SKM-1 (cell line): Measurements from ENCODE around the gene SAXO1.

ENCODE experiments used
- DNase-seq: peaks from one replicate; lab custom pipeline; 2025; ENCODE audit not compliant: unreplicated experiment; lab: John Stamatoyannopoulos, UW

SAXO1 gene

GRCh38 chr9:18920141-18921084 is 112.6 kb downstream of the SAXO1 start:
- no peak for DNase-seq

DNA sequence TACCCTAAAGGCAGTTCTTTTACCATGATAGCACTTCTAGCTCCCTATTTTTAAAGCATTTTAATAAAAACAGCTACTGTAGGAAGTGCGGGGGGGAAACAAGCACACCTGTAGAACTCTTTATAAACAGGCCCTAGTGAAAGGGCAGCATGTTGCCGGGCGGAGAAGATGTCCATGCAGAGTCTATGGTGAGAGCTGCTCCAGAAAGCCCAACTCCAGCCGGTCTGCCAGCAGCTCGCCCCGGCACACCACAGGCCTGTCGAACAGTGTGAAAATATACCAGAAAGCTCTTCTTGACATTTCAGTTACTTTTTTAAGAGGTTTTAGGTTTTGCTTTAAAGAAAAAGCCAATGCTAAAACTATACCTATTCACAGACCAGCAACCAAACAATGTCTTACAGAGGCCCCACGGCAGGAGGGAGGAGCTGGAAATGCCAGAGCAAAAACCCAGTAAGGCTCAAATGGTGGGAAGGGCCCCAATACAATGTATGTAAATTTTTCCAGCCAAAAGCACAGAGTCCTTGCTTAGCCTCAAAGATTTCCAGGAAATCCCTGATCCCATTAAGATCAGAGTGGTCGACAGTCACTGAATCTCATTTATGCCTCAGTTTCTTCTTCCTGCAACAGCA is 121.2 kb downstream of the SAXO1 start:
- no peak for DNase-seq

DNA sequence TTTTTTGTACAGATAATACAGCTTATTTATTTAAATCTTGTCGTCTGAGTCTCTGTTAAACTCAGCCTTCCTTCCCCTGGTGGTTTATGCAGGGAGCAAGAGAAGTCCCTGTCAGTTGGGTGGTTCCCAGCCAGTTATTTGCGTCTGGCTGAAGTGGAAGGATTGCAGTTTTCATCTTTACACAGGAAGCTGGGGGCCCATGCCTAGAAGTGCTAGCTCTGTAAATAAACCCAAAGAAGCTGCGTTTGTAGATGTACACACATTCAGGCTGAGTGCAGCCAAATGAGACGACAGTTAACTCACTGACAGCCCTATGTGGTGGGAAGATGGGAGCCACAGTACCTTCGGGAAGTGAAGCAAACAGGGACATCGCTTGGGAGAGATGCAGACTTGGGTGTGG is 122.1 kb downstream of the SAXO1 start:
- DNase-seq: no peak

DNA sequence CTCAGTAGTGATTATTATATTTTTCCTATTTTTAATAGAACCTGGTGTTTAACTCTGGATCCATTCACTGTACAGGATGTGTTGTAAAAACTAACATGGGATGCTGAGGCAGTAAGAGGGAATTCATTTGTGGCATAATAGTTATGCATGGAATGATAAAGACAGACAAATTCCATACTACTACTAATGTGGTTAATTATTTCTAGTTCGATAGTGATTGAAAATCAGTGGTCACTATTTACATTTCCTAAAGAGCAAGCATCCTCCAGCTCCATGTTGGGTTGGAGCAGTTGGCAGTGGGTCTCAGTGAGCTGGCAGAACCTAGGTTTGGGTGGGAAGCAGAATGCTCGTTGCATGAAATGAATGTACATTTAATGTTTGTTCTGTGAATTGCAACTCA is 122.6 kb downstream of the SAXO1 start:
- DNase-seq: no peak

GRCh38 chr9:18909140-18910018 is 123.6 kb downstream of the SAXO1 start:
- DNase-seq: no peak

- DNase-seq: no peak
These were observed 124.9 kb downstream of the SAXO1 start for GRCh38 chr9:18907927-18908625.

DNA sequence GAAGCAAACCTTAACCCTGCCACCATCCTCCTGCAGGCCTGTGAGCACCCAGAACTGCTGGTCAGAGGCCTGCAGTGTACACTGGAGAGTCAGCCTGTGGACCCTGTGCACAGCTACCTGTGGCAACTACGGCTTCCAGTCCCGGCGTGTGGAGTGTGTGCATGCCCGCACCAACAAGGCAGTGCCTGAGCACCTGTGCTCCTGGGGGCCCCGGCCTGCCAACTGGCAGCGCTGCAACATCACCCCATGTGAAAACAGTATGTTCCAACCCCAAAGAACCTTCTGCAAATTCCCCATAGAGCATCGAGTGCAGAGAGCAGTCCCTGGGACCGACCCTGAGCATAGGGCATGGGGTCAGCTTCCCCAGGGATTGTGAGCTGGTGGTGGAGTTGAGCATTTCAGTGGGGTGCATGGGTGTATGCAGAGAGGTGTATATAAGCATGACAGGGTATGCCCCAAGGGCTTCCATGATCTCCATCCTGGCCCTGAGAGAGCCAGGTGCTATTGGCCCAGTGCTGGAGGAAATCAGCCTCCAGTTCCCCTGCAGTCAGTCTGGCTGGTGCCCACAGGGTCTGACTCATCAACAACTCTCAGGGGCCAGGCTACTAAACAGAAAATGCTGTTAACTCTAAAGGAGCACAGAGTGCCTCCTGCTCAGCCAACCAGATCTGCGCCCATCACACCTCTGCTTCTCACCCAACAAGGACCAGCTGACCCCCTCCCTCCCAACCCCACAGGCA is 126.2 kb downstream of the SAXO1 start:
- DNase-seq: no peak

DNA sequence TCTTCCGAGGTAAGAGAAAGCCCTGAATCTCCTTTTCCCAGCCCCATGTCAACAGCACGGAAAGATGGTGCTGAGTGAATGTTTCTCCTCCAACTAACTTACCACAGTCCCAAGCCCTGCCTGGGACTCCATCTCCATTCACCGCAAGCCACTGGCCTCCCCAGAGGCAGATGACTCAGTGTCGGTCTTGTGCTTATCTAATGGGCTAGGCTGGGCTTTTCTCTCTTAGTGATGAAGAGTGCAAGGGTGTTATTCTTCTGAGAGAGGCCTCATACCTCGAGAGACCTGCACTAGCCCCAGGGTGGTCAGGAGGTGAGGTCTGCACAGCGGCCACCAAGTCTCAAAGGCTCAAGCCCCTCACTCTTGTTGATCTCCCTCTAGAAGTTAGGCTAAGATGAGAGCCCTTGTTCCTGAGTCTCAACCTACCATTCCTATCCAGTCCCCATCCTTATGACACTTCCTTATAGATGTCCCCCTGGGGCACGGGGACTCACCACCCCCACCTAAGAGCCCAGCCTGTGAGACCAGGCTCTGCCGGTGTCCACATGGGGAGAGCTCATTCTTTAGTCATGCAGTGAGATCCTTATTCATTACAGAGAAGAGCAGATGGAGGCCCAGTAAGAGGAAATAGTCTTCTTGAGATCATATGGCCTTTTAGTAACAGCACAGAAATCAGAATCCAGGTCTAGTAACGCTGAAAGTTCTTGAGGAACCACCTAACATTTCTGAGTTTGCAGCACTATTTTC is 127.0 kb downstream of the SAXO1 start:
- no peak for DNase-seq

GRCh38 chr9:18905028-18905882 is 127.8 kb downstream of the SAXO1 start:
- no peak for DNase-seq

GRCh38 chr9:18903450-18903849 is 129.6 kb downstream of the SAXO1 start:
- no peak for DNase-seq

- peak; percentile 40 for DNase-seq
These were observed 136.4 kb downstream of the SAXO1 start for GRCh38 chr9:18896531-18897179.

DNA sequence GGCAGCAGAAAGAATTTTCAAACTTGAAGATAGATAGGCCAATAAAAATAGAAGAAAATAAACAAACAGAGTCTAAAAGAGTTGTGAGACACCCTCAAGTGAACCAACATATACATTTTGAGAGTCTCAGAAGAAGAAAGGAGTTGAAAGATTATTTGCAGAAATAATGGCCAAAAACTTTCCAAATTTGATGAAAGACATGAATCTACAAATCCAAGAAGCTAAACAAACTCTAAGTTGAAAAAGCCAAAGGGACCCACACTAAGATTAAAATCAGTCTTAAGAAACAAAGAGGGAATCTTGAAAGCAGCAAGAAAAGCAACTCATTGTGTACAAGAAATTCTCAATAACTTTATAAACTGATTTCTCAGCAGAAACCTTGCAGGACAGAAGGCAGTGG is 137.0 kb downstream of the SAXO1 start:
- DNase-seq: no peak

DNA sequence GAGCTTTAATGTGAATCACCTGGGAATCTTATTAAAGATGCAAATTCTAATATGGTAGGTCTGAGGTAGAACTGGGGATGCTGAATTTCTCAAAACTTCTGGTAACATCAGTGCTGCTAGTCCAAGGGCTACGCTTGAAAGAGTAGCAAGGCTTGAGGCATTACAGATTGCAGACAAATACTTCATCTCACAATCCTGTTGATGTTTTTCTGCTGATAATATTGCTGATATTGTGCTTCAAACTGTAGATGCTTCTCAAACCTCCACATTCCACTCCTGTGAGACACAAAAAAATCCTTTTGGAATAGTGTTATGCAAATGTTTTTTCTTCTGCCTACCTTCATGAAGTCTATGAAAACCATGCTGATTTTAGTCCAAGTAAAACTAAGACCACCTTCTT is 139.5 kb downstream of the SAXO1 start:
- DNase-seq: no peak

DNA sequence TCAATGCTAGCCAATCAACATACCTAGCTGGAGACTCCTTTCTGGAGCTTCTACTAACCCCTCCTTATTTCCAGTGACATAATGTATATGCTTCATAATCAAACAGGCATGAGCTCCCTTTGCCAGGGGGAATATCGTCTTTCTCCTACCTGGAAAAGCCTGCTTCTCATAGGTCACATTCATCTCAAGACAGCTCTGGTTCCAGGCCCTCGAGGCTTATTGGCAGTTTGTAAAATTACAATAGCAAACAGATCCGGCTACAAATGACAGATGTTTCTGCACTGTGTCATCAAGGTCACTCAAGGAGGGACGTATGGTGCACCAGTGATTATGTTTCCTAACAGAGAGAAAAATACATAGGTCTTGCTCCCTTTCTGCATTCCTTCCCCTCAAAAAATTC is 140.0 kb downstream of the SAXO1 start:
- DNase-seq: no peak

- DNase-seq: no peak
These were observed 140.9 kb downstream of the SAXO1 start for GRCh38 chr9:18891946-18892670.

DNA sequence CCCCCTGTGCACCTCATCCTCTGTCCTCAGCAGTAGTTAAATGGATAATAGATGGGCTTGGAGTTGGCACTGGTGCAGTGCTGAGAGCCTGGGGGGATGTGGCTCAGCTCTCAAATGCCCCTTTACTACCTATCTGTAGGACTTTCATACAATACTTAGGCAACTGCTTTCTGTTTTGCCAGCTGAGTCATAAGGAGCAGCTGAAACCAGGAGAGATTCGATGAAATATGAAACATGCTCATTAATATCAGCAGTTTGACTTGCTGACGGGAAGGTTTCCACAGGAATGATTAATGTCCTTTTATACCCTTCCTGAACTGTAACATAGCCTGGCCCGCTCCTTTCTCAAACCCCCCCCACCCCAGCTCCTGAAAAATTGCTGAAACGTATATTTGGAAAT is 142.6 kb downstream of the SAXO1 start:
- no peak for DNase-seq

DNA sequence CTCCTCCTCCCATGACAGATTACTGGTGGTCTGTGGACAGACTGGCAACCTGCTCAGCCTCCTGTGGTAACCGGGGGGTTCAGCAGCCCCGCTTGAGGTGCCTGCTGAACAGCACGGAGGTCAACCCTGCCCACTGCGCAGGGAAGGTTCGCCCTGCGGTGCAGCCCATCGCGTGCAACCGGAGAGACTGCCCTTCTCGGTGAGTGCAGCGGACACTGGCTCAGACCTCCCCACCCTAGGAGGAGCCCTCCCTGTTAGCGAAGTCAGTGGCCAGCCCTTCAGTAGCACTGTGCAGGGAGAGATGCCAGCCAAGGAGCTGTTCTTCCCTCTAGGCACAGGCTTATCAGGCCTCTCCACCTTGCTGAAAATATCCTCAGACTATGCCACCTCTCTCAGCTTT is 143.5 kb downstream of the SAXO1 start:
- DNase-seq: no peak
